Activated T-cell treated with anti-CD3 and anti-CD28 coated beads, Interleukin-2, amount 50 U/mL, for 48 hours (primary cell): ENCODE results near the gene UFSP1.

Source experiments
- DNase-seq, 2 experiments: peaks; one replicate each; pipeline ENCODE4 v3.0.0-alpha.2; 2020

UFSP1 gene

DNA sequence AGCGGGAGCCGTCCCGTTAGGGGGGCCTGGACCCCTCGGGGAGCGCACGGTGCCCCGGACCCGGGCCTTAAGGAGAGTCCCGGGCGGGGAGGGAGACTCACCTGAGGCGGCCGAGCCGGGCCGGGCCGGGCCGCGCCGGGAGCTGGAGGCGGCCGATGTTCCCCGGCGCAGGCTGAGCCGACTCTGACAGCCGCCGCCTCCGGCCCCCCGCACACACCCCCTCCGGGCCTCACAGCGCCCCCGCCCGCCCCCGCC, 6.1 kb upstream of the UFSP1 start, which contains the start of gene ACHE:
Gene ACHE, minus strand, starts transcription at position 188 of the 255 bp plus-strand sequence. CDS start 1,656 bp downstream, outside the sequence.
- no peak for DNase-seq

DNA sequence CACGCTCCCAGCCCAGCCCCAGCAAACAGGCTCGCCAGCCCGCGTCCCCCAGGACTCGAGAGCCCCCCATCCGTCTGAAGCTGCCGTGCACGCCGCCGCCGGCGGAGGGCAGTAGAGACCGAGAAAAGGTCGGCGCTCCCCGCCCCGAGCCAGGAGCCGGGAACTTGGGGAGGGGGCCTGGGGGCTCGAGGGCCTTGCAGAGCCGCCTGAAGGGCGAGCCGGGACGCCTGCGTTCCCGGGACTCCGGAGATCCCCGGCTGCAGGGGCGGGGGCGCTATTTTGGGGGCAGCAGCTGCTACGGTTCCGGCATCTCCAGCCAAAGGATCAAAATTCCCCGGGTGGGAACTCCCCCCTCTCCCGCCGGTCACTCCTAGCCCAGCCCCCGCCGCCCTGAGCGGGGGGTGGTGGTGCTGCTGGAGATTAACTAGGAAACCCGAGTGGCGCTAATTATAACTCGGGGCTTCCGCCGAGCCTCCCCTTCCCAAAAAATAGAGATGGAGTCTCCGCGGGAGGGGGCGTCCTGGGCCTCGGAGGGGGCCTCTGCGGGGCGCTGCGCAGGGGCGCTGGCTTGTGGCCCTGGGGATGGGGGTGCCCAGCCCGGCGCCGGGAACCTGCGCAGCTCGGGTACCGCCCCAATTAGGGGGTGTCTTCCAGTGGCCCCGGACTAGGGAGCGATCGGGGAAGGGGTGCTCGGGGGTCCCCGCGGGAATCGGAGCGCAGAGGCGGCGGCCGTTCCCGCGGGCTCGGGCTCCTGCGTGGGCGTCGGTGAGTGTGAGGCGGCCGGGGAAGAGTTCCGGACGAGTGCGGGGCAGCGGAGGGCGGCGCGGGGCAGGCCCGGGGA, 5.6 kb upstream of the UFSP1 start:
- DNase-seq: peak; percentile 80

DNA sequence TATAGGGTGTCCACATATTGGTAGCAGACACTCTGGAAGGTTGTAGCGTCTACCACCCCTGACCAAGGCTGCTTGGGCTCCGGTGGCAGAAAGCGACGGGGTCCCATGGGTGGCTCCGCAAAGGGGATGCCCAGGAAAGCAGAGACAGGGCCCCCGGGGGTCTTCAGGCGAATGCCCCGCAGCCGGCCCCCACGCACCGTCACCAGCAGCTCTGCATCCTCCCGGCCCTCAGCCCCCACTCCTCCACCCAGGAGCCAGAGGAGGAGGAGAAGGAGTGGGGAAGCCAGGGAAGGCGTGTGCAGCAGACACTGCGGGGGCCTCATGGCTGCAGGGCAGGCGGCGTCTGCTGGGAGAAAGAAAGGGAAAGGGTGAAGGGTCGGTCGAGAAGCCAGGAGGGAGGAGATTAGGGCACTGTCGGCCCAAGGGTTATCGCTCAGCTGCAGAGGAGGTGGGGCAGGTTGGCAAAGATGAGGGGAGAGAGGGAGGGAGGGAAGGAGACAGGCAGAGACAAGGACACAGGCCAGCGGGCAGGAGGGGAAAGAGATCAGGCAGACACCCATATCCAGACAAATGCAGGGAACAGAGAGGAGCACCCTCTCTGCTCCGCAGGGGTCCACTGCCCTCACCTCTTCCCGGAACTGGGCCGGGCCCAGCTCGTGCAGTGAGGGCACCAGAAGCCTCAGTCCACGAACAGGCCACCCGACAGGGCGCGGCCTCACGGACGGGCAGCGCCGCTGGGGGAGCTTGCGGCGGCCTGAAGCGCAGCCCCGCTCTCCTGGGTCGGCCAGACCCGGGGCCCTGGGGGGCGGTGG, 4.6 kb upstream of the UFSP1 start:
- no peak for DNase-seq

DNA sequence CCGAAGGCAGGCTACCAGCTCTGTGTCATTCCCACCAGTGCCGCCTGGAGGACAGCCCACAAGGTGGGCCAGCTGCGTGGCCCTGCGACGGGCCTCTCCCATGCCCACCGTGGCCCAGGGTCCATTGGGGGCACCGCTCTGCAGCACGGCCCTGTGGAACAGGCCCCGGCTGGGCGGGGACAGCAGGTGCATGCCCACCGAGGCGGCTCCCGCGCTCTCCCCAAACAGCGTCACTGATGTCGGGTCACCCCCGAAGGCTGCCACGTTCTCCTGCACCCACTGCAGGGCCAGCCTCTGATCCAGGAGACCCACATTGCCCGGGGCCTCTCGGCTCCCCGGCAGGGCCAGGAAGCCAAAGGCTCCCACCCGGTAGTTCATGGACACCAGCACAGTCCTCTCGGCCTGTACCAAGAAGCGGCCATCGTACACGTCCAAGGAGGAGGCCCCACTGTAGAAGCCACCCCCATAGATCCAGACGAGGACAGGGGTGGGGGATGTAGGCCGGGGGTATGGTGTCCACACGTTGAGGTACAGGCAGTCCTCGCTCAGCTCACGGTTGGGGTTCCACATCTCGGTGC, 3.9 kb upstream of the UFSP1 start:
- DNase-seq: no peak

DNA sequence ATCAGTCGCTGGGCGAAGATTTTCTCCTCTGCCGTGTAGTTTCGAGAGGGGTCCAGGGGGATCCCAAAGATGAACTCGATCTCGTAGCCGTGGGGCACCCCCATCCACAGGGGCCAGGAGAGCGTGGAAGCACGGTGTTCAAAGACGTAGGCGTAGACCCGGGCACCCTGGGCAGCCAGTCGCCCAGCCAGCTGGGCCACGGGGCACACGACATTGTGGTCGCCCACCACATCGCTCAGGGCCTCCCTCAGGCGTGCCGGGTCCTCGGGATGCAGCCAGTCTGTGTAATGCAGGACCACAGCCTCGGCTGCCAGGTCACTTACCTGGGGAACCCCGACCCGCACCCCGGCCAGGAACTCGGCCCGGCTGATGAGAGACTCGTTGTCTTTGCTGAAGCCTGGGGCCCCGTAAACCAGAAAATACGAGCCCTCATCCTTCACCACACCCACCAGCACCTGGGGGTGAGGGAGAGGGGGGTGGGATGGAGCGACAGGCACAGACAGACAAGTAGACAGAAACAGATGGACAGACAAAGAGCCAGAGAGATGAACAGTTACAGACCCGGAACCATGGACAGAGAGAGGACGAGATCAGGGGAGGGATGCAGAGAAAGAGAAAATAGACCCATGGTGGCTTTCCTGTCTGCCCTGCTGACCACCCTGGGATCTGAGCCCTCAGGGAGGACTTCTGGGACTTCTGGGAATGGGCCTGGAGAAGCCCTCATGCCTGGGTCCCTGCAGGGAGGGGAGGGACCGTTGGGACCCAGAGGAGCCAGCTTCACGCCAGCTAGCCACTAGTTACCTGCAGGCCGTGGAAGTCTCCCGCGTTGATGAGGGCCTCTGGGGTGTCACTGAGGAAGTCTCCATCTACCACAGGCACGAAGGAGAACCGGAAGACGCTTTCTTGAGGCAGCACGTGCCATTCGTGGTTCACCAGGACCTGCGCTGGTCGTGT, 3.1 kb upstream of the UFSP1 start:
- DNase-seq: no peak

DNA sequence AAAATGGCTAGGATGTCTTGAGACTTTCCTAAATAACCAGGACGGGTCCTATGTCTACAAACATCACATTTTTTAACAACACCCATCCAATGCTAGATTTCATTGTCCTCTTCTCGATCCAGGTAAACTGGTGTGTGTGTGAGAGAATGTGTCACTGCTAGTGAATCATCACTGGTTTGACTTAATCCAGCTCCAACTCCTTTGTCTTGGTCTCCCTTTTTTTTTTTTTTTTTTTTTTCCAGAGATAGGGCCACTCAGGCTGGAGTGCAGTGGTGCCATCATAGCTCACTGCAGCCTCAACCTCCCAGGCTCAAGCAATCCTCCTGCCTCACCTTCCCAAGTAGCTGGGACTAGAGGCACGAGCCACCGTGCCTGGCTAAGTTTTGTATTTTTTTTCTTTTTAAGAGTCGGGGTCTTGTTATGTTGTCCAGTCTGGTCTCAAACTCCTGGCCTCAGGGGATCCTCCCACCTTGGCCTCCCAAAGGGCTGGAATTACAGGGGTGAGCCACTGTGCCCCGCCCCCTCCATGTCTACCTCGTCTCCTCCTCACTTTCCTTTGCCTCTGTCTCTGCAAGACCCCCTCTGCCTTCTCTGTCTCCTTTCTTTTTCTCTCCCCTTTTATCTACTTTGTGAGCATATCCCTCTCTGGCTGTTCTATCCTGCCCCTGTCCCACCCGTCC, 2.2 kb upstream of the UFSP1 start:
- no peak for DNase-seq

DNA sequence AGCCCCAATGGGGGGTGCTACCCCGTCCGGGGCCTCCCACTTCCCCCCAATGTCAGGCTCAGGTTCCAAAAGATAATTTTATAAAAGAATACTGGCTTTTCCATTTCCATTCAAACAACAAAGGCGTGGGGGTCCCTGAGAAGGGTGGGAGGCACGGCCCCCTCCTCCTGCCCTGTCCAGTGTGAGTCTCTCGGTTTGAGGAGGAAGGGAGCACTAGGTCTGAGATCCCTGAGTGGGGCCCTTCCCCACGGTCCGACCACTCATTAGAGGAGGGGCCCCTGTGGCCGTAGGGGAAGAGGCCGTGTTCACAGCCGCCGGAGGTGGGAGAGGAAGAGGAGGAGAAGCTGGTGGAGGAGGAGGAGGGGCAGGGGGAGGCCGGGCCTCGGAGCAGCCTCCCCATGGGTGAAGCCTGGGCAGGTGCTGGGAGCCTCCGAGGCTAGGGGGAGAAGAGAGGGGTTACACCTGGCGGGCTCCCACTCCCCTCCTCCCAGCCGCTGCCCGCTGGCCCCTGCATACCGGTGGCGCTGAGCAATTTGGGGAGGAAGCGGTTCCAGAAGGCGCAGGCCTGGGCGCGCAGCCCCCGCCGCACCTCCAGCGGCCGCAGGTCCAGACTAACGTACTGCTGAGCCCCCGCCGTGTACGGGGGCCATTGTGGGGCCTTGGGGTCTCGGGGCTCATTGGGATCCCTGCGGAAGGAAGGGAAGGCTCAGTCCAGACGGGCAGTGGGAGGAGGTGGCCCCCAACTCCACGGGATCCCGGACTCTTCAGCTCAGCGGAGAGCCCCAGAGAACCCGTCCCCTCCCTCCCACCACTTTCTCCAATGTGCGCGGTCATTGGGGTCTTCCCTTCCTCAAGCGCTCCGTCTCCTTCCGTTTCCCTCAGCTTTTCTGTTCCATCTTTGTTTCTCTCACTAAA, 1.4 kb upstream of the UFSP1 start:
- peak in 1 of 2 experiments; percentile 27 for DNase-seq

DNA sequence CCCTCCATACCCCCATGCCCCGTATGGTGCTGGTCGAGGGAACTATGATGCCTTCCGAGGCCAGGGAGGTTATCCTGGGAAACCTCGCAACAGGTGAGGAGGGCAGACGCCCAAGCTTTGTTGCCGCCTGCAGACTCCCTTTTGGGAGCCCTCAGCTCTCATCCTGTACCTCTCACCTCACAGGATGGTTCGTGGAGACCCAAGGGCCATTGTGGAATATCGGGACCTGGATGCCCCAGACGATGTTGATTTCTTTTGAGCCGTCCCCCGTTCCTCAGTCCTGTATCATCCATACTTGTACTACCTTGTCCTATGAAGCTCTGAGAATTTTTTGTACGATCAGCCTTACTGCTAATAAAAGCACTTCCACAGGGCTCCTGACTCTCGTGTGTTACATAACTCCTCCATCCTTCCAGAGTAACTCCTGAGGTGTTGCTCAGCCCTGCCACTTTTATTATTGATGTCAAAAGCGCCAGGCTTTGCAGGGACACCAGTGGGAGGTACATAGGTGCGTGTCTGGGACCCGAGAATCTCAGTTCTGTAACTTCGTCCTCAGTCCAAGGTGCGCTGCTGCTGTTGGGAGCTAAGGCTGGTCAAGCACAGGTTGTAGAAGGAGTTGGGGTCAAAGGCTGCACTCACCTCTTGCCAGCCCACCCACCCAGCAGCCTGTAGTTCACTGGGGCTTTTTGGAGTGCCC, 1.1 kb downstream of the UFSP1 start:
- DNase-seq: peak in 1 of 2 experiments; percentile 44

DNA sequence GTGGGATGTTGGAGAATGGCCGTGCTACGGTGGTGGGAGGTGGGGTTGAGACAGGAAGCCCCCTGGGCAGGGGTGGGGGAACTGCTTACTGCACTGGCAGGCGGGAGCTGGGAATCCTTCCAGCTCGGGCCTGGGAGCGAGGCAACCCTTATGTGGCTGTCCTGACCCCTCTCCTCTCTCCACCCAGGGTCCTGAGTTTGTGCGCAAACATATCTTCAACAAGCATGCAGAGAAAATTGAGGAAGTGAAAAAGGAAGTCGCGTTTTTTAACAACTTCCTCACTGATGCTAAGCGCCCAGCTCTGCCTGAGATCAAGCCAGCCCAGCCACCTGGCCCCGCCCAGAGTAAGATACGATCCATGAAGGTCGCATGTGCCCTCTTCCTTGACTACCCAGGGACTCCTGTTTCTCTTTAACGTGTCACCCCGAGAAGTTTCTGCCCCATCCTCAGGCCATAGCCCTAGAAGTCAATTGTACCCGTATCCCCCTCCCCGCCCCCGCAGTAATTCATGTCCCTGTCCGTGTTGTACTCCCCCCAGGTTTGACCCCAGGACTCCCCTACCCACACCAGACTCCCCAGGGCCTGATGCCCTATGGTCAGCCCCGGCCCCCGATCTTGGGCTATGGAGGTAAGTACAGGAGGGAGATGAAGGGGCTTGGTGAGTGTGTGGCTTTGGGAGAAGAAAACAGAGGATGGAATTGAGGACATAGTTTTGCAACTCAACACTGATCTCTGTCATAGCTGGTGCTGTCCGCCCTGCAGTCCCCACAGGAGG, 1.8 kb downstream of the UFSP1 start:
- DNase-seq: peak; percentile 63 to 65

DNA sequence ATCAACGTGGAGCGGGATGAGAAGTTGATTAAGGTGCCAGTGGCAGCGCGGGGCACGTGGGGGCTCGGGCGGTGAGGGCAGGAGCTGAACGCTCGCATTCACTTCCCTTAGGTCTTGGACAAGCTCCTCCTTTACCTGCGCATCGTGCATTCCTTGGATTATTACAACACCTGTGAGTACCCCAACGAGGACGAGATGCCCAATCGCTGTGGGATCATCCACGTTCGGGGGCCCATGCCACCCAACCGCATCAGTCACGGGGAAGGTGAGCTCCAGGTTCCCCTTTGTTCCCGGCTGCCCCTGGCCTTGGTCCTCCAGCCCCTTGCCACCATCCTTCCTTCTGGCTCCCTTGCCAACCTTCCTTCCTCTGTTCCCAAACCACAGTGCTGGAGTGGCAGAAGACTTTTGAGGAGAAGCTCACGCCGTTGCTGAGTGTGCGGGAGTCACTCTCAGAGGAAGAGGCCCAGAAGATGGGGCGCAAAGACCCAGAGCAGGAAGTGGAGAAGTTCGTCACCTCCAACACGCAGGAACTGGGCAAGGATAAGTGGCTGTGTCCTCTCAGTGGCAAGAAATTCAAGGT, 2.5 kb downstream of the UFSP1 start:
- no peak for DNase-seq

DNA sequence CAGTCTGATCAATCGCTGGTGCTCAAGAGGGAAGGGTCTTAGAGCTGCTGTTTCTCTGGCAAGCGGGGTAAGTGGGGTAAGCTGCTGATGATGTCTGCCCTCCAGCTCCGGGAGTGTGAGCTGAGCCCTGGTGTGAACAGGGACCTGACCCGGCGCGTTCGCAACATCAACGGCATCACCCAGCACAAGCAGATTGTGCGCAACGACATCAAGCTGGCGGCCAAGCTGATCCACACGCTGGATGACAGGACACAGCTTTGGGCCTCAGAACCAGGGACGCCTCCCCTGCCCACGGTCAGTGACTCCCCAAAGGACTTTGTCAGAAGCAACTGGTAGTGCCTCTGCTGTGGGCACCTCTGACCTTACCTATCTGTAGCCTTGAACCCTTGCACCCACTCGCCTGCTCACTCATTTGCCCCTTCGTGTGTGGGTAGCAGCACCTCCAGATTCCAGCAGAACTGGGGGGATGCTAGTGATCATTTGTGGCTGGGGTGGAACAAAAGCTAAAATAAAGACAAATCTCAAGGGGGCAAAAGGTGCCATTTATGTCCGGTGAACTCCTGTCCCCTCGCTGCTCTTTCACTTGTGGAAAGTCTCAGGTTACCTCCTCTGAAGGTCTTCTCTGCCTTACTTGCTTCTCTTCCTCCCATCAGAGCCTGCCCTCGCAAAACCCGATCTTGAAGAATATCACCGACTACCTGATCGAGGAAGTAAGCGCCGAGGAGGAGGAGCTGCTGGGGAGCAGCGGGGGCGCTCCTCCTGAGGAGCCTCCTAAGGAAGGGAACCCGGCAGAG, 3.2 kb downstream of the UFSP1 start:
- no peak for DNase-seq

DNA sequence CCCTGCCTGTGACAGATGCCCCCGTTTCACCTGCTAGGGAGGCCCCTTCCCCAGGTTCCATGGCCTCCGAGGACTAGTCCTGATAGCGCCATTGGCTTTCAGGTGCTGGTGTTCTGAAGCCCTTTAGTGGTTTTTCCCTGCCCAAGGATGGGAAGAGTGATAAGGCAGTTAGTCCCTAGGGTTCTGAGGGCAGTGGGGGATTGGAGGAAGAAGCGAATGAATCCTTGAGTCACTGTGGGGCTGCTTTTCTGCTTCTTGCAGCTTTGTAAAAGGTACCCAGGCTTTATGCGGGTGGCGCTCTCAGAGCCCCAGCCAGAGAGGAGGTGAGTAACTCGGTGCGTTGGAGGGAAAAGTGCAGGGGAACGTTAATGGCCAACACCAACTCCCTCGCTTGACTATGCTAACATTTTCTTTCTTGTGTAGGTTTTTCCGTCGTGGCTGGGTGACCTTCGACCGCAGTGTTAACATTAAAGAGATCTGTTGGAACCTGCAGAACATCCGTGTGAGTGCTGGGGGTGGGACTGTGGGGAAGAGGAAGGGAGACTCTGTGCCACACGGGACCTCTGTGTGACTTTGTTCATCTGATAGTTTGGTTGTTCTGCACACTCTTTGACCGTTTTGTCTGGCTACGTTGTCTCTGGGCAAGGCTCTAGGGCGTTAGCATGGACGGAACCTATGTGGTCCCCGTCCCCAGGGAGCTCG, 3.9 kb downstream of the UFSP1 start:
- no peak for DNase-seq

DNA sequence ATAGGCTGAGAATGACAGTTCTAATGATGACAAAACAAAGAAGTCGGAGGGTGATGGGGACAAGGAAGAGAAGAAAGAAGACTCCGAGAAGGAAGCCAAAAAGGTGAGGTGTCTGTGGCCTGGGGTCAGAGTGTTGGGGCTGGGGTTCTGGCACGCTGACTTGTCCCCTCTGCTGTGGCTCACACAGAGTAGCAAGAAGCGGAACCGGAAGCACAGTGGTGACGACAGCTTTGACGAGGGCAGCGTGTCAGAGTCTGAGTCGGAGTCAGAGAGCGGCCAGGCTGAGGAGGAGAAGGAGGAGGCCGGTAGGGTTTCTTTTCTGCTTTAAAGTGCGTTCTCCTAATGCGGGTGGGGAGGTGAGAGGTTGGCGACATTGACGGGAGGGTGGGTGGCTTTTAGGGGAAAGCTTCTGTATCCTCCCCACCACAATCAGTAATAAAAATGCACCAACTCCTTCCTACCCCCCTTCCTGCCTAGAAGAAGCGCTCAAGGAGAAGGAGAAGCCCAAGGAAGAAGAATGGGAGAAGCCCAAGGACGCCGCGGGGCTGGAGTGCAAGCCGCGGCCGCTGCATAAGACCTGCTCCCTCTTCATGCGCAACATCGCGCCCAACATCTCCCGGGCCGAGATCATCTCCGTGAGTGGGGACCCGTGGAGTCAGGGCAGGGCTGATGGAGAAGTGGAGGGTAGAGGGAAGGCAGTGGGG, 4.6 kb downstream of the UFSP1 start:
- no peak for DNase-seq

DNA sequence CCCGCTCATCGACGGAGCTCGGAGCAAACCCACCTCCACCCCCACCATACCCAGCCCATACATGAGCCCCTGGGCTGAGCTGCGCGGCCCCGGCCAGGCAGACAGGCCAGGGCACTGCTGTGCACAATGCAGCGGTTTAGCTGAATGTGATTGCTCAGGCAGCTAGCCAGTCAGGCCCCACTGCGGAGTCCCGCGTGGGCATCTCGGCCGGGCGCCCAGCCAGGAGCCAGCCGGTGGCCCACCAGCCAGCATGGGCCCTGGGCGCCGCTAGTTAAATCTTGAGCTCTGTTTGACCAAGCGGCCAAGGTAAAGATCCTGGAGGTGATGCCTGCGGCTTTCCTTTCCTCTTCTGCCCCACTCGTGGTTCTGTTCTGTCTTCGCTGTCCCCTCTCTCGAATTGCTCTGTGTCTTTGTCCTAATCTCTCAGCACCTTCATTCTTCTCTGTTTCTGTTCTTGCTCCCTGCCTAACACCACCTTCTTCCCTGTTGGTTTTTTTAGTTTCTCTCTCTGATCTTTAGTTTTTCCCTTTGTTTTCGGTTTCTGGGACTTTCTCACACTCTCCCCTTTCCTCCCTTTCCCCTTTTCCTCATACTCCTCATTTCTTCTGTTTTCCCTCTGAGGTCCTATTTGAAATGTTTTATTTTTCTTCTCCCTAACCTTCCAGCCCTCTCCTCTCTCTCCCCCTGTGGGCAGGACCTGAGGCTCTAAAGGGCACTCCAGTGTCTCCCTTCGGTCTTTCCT, 6.6 kb downstream of the UFSP1 start:
- DNase-seq: no peak

DNA sequence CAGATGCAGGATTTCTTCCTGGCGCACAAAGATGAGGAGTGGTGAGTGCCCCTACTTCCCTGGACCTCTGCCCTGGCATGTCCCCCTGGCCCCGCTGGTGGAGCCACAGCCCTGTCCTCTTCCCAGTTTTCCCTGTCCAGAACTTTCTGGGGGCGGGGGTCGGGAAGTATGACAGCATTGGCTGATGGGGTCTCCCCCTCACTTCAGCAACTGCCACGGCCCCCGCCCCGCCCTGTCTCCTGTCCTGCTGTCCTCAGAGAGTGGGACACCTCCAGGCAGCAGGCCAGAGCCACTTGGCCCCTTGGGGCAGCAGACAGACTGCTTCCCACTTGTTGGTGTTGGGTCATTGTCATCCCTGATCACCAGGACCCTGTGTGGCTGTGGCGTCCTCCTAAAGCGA, 7.3 kb downstream of the UFSP1 start:
- DNase-seq: no peak

DNA sequence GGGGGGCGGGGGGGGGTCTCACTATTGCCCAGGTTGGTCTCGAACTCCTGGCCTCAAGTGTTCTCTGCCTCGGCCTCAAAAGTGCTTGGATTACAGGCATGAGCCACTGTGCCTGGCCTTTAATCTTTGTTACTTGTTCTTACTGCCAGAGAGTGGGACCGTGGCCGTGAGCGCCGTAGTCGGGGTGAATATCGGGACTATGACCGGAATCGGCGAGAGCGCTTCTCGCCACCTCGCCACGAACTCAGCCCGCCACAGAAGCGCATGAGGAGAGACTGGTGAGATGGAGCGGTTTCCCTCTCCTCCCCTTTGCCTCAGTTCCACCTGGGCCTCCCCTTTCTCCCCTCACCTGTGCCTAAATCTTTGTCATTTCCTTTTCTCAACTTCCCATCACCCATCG, 8.4 kb downstream of the UFSP1 start:
- no peak for DNase-seq
